Neural crest cell (in vitro differentiated cells): Measurements from ENCODE around the gene MYADM. TPM values are rescaled to one million over a fixed set of nuclear protein-coding genes. Genes with fewer than 3 reads are reported as not detected.

Experiments
- DNase-seq: peaks from one replicate; pipeline ENCODE4 v3.0.0; 2021; ENCODE audit warnings: low read depth, mixed read lengths, low spot score
- H3K27ac Mint-ChIP-seq: one replicate; pipeline ENCODE4 v1.8.0; 2021; ENCODE audit warnings: mild to moderate bottlenecking, mixed read lengths; ENCODE audit not compliant: unreplicated experiment
- H3K27me3 Mint-ChIP-seq: 2 replicates; pipeline ENCODE4 v1.8.0; 2021; ENCODE audit warnings: low read depth, mild to moderate bottlenecking, mixed read lengths
- H3K36me3 Mint-ChIP-seq: 2 replicates; pipeline ENCODE4 v1.8.0; 2021; ENCODE audit warnings: low read depth, mild to moderate bottlenecking, mixed read lengths
- H3K4me1 Mint-ChIP-seq: 2 replicates; pipeline ENCODE4 v1.8.0; 2021; ENCODE audit warnings: mixed read lengths
- H3K4me3 Mint-ChIP-seq: one replicate; pipeline ENCODE4 v1.8.0; 2021; ENCODE audit warnings: mild to moderate bottlenecking, mixed read lengths
- H3K9me3 Mint-ChIP-seq: 2 replicates; pipeline ENCODE4 v1.8.0; 2021; ENCODE audit warnings: mixed read lengths
- total RNA-seq: library from RNA; stranded (reverse); gene quantifications from 2 replicates; pipeline ENCODE4 v1.2.1, GENCODE V29; 2021
- TF ChIP-seq, protein P1 (sequence below): fragments of 200-600 bp; sonication (generic); conservative IDR thresholded peaks from 2 replicates; pipeline ENCODE4 v1.5.0; 2021; ENCODE audit warnings: antibody characterized with exemption, mild to moderate bottlenecking

MYADM gene
- total RNA-seq, 1 donor from 2014 or later = 19.1 TPM

DNA sequence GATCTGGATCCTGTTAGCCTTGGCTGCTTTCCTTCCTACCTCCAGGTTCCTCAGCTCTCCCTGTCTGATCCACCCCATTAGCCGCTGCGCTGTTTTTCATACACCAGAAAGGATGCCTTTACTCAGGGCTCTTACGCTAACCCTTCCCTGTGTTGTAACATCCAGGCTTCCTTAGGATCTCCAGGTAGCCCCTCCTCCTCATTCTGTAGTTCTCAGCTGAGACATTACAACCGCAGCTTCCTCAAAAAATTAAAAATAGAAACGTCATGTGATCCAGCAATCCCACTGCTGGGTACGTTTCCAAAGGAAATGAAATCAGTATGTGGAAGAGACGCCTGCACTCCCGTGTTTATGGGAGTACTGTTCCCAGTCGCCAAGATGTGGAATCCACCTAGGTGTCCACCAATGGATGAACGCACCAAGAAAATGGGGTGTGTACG is 18.4 kb upstream of the MYADM start:
- Mint-ChIP-seq H3K27ac (no peak overlapping the region), H3K27me3 (peaks cover 9% of the 10 kb centered on the region), H3K4me1 (peaks cover 10% of the 10 kb centered on the region), H3K36me3 (no peaks in the 10 kb centered on the region), H3K9me3 (no peaks in the 10 kb centered on the region), H3K4me3 (no peak overlapping the region)
- TF ChIP-seq, protein P1, sequence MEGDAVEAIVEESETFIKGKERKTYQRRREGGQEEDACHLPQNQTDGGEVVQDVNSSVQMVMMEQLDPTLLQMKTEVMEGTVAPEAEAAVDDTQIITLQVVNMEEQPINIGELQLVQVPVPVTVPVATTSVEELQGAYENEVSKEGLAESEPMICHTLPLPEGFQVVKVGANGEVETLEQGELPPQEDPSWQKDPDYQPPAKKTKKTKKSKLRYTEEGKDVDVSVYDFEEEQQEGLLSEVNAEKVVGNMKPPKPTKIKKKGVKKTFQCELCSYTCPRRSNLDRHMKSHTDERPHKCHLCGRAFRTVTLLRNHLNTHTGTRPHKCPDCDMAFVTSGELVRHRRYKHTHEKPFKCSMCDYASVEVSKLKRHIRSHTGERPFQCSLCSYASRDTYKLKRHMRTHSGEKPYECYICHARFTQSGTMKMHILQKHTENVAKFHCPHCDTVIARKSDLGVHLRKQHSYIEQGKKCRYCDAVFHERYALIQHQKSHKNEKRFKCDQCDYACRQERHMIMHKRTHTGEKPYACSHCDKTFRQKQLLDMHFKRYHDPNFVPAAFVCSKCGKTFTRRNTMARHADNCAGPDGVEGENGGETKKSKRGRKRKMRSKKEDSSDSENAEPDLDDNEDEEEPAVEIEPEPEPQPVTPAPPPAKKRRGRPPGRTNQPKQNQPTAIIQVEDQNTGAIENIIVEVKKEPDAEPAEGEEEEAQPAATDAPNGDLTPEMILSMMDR = no peak
- DNase-seq = no peak

DNA sequence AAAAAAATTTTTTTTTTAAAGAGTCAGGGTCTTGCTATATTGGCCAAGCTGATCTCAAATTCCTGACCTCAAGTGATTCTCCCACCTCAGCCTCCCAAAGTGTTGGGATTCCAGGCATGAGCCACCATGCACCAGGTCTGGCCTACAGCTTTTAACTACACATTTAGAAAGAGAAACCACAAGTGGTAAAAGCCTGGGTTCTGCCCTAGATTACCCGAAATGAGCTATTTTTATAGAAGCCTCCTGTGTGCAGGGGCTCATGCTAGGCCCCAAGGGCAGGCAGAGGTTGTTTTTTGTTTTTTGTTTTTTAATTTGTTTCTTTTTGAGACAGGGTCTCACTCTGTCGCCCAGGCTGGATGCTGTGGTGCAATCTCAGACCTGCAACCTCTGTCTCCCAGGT is 14.0 kb upstream of the MYADM start:
- Mint-ChIP-seq H3K27me3 (peaks cover 9% of the 10 kb centered on the region), H3K9me3 (no peaks in the 10 kb centered on the region), H3K27ac (no peak overlapping the region), H3K36me3 (no peaks in the 10 kb centered on the region), H3K4me1 (peaks cover 10% of the 10 kb centered on the region), H3K4me3 (no peak overlapping the region)
- TF ChIP-seq, protein P1 = no peak
- no peak for DNase-seq

DNA sequence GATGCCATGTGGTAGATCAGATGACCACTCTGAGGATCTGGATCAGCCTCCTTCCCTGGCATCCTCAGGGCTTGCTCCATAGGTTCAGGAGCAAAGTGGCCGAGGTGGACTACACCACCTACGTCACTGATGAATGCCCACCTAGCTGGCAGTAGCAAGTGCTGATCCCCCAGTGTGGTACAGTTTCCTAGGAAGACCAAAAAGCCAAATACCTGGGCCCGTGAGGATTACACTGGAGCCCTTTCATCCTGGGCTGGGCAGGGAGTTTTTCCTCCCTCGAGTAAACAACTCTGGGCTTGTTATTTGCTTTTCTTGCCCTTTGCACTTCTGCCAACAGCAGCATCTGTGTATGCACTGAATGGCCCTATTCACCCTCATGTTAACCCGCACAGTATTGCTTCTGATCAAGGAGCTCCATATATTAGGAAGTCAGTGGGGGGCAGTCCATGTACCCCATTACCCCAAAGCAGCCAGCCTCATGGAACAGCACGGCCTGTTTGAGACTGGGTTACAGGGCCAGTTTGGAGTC is 3.3 kb upstream of the MYADM start:
- Mint-ChIP-seq H3K36me3 (no peaks in the 10 kb centered on the region), H3K27ac (no peak overlapping the region), H3K4me3 (peak overlapping the region; percentile 44), H3K4me1 (peaks cover 34% of the 10 kb centered on the region), H3K9me3 (no peaks in the 10 kb centered on the region), H3K27me3 (peaks cover 35% of the 10 kb centered on the region)
- DNase-seq = no peak
- TF ChIP-seq, protein P1 = no peak

DNA sequence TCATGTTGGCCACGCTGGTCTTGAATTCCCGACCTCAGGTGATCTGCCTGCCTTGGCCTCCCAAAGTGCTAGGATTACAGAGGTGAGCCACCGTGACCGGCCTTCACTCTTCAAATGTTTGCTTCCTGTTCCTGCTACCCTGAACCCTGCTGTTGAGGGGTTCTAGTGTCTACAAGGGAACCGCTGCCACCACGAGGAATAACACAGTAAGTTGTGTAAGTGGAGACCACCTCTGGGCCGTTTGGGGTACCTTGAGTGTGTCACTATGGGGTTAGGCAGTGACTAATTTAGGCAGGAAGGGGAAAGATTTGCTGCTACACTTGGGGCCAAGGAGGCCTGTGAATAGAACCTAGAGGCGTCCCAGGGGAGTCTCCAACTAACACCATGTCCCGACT is 2.2 kb upstream of the MYADM start:
- TF ChIP-seq, protein P1 = no peak
- DNase-seq = no peak
- Mint-ChIP-seq H3K27me3 (peaks cover 35% of the 10 kb centered on the region), H3K4me3 (peak overlapping the region; percentile 82), H3K36me3 (no peaks in the 10 kb centered on the region), H3K4me1 (peaks cover 37% of the 10 kb centered on the region), H3K9me3 (no peaks in the 10 kb centered on the region), H3K27ac (peak overlapping the region; percentile 57)

DNA sequence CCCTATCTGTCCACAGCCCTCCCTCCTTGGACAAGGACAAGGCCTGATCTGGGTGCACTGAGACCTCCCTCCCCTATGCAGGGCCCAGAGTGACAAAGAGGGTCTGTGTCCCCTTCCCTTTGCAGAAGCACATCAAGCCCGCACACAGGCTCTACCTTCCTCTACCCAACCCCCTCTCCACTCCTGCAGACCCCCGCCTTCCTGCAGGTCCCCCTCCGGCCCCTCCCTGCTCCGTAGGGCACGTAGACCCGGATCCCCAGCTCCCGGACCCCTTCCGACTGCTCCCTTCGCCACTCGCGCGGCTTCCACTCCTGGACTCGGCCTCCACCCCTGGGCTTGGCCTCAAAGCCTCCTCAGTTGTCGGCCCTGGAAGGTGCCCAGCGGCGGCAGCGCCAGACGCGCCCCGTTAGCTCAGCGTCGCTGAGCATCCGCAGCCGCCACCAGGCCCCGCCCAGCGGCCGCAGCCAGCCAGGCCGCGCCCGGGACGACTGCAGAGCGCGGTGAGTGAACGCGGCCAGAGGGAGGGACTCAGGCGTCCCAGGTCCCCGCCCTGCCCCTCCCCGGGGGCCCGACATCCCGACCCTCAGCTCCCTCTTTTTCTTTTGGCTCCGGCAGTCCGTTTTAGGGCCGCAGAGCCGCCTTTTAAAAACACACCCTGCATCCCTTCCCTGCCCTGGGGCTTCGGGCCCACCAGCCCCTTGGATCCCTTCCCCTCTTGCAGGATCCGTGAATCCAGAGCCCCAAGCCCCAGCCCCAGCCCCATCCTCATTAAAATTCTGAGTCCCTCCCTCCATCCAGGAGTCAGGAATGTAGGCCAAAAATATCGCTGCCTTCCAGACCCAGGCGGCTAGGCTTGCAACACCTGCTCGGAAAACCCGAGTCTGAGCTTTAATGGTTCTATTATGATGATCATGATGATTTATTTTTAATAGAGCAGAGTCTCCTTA is 1.5 kb upstream of the MYADM start:
- TF ChIP-seq, protein P1 = no peak
- peak overlapping the region; percentile 91 for H3K4me3 Mint-ChIP-seq
- peak overlapping the region; percentile 99 for H3K27ac Mint-ChIP-seq
- peak; percentile 46 for DNase-seq
- H3K36me3 Mint-ChIP-seq = no peaks in the 10 kb centered on the region
- H3K27me3 Mint-ChIP-seq = peaks cover 35% of the 10 kb centered on the region
- no peaks in the 10 kb centered on the region for H3K9me3 Mint-ChIP-seq
- peaks cover 38% of the 10 kb centered on the region for H3K4me1 Mint-ChIP-seq
